Activated CD8-positive, alpha-beta memory T cell treated with anti-CD3 and anti-CD28 coated beads, Interleukin-2, amount 50 U/mL, for 48 hours (primary cell): ENCODE results near the gene ARID3B.
A peak's percentile ranks its signal among the peaks of the same experiment; 100 is the strongest.

Experiments used
- DNase-seq: peaks from one replicate; pipeline ENCODE4 v3.0.0-alpha.2; 2020

Gene ARID3B

GRCh38 chr15:74609938-74610301, 68.9 kb downstream of the ARID3B start:
- no peak for DNase-seq

DNA sequence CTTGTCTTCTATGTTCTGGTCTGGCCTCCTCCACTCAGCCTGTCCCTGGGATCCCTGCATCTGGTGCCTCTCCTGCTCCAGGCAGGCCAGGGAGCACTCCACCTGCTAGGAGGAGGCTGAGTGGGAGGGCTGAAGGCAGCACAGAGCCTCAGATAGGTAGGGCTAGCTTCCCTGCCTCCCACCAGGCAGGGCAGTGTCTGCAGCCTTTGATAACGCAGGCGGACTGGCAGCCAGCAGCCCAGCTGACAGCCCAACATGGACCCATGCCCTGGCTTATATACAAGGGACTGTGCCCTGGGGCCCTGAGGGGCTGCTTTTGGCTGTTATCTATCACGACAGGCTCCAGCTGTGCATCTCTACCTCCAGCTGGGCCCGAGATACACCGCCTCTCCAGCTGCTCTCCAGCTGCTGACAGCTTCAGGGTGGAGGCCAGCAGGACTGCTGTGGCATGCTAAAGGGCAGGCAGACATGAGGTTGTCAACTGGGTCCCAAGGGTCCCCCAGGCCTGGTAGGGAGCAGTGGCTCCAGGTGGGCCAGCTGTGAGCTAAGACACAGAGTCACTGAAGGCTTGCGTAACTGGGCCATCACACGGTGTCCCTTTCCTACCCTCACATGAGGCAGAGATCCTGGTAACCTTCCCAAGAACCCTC, 69.4 kb downstream of the ARID3B start:
- DNase-seq, result no peak

GRCh38 chr15:74611341-74611740, 70.3 kb downstream of the ARID3B start:
- no peak for DNase-seq

- no peak for DNase-seq
These were observed 70.8 kb downstream of the ARID3B start for GRCh38 chr15:74611834-74612233.

GRCh38 chr15:74612677-74613076, 71.7 kb downstream of the ARID3B start:
- DNase-seq, result no peak

DNA sequence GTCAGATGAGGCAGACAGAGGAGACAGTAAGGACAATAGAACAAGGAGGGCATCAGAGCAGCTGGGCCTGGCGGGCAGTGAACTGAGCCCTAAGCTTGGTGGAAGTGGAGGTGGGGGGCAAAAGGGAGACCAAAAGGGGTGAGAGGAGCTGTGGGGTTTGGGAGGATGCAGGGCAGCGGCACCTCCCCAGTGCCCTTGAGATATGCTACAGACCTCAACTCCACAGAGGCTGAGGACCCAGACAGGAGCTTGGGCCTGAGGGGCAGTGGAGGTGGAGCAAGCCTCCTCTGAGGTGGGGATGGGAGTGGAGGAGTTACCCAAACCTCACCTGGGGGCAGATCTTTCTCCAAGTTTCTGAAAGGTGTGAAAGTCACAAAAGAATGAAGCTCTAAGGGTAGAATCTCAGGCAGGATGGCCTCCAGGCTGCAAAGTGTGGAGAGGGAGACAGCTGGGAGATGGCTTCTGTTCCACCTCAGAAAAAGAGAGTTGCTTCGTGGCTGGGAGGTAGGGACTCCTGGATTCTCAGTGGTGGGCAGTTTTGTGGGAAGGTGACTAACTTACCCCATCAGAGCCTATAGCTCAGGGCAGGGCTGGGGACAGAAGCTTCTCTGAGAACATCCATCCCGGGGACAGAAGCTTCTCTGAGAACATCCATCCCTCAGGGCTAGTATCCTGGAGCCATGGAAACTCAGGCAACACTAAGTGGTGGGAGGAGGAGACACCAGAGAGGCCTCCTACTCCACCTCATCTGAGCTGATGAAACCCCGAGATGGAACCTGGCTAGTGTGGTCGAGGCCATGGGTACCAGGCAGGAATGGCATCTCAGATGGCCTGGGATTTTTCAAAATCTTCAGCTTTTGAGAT, 72.3 kb downstream of the ARID3B start:
- DNase-seq, result no peak

DNA sequence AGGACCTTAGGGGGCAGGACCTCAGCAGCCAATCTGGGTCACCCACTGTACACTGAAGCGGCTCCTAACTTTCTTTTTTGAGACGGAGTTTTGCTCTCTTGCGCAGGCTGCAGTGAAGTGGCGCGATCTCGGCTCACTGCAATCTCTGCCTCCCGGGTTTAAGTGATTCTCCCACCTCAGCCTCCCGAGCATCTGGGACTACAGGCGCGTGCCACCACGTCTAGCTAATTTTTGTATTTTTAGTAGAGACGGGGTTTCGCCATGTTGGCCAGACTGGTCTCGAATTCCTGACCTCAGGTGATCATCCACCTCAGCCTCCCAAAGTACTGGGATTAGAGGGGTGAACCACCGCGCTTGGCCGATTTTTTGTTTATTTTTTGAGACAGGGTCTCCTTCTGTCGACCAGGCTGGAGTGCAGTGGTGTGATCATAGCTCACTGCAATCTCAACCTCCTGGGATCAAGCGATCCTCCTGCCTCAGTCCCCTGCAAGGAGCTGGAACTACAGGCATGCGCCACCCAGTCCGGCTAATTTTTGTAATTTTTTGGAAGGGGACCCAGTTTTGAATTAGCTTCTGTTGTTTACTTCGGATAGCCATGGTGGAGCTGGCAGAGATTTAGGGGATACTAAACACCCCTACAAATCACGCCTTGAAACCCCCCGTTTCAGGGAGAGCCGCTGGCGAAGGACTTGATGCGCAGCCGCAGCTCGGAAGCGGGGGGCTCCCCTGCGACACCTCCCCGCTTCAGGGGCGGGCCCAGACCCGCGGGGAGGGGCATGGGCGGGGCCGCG, 73.1 kb downstream of the ARID3B start:
- DNase-seq, result no peak

- peak; percentile 92 for DNase-seq
These were observed 73.9 kb downstream of the ARID3B start for GRCh38 chr15:74614744-74615507.

GRCh38 chr15:74615508-74616365, 74.7 kb downstream of the ARID3B start, which contains the start of gene CLK3:
Gene CLK3 (plus strand): TSS chr15:74615836. CDS start chr15:74619197, 3,361 bp downstream.
- DNase-seq, result peak; percentile 99

DNA sequence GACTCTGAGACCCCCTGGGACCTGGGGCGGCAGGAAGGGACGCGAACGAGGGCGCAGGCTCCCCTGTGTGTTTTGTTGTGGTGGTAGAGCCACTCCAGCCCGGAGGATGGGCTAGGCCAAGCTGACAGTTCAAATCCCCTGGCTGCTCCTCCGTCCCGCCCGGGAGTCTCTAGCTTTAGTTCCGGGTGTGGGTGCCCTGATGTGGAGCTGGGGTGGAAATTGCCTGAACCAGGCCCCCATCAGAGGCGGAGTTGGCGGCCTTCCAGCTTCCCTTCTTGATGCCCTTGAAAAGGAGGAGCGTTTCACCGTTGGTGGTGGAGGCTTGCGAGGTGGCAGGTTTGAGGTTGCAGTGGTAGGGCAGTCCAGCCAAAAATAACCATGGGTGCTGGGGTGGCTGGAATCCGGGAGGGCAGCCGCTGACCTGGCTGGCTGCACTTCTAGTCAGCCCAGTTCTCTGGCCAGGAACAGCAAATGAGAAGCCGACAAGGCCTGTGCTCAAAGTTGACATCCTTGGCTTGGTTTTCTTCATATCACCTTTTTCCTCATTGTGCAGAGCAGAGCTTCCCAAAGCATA, 75.4 kb downstream of the ARID3B start:
- DNase-seq, result peak; percentile 77

DNA sequence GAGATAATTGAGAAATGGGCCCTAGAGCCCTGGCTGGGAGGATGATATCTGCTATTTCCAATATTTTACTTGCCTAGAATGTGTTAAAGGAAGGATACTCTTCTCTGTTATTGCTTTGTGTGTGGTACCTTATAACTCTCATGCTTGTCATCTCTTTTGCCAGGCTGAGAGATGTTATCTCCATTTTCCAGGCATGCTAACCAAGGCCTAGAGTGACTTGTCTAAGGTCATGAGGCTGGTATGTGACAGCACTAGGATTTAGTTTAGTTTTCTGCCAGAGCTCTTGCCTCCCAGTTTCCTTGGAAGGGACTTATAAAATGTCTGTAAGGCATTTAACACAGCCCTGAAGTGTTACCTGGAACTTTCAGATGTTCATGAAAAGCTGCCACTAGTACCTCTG, 76.0 kb downstream of the ARID3B start:
- DNase-seq, result no peak

- no peak for DNase-seq
These were observed 78.0 kb downstream of the ARID3B start for GRCh38 chr15:74618841-74619596.

- no peak for DNase-seq
These were observed 79.1 kb downstream of the ARID3B start for GRCh38 chr15:74619916-74620635.

DNA sequence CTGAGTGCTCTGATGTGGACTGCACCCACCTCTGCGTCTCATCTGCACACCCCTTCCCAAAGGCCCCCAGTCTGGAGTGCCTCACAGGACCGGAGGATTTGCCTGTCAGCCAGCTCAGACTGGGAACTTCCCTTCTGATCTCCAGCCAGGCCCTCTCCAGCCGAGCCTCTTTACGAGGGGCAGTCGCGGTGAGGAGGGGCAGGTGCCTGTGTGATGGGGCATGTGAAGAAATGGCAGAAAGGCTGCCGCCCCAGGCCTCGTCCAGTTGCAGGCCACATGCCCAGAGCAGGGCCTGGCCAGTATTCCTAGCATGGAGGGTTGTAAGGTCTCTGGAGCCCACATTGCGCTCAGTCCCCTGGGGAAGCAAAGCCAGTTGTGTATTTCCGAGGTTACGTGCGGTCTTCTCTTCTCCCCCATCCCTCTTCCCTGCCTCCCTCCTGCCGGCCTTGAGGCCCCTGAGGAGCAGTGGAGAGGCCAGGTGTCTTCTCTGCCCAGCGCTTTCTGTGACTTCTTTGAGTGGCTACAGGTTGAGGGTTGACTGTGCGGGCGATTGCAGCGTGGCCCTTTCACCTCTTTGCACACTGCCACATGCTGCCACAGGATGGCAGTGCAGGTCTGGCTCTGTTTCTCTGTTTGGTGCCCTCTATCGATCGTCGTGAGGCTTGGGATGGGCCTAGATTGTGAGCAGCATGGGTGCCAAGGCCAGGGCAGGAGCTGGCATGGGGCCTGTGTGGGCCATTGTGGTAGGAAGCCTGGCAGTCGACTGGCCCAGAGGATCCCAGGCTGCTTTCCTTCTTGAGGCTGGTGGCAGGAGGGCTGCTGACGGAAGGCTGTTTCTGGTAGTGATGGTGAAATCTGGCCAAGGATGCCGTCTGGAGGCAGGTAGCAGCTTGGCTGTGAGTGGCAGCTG, 79.9 kb downstream of the ARID3B start:
- peak; percentile 81 for DNase-seq

DNA sequence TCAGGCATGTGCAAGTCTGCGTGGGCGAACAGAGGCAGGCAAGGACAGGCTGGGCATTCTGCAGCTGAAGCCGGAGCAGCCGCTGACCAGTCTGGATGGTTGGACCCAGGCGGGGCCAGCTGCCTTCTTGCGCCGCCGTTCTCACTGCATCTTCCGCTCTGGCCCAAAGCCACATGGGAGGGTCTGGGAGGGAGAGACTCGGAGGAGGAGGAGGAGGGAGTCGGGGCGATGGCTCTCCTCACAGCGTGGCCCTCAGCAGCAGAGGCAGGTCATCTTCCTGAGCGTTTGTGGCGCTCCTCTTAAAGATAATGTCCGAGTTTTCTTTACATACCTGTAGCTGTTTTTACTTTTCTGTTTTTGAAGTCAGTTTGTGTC, 80.5 kb downstream of the ARID3B start:
- no peak for DNase-seq

- DNase-seq, result no peak
These were observed 80.9 kb downstream of the ARID3B start for GRCh38 chr15:74621936-74622335.

GRCh38 chr15:74622758-74623157, 81.7 kb downstream of the ARID3B start:
- DNase-seq, result no peak

DNA sequence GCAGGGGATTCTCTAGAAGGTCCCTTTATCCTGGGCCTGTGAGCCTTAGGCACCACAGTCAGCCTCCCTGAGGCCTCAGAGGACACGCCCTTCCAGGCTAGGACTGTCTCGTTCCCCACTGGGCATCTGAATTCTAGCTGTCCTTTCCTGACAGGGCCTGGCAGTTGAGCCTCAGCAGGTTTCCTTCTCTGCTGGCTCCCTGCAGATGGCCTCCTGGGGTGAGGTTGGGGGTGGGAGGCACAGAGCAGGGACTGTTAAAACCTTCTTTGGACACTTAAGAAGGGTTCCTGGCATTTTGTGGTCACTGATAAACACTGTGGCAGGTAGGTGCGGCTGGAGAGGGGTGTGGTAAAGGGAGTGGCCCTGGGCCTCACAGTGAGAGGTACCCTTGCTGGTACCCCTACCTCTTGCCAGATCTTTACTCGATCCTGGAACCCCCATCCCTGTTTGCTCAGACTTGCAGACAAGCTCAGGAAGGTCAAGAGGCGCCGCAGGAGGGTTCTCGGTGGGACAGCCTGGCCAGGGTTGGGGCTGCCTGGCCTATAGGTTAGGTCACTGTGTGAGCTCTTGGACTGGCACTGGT, 83.1 kb downstream of the ARID3B start:
- no peak for DNase-seq
